ENCODE measurements around the gene DIP2A. TPM values are rescaled to one million over a fixed set of nuclear protein-coding genes. Genes with fewer than 3 reads are reported as not detected.
A peak's percentile ranks its signal among the peaks of the same experiment; 100 is the strongest.

DIP2A gene
- total RNA-seq, 8 experiments from 2014 or later = 13.2 to 70.9 (median 16.5) TPM

- in situ Hi-C loops (cut with MboI; ENCODE audit: low pct_unique_long_range_greater_than_20kb in 2 of 9, low sequenced_read_pairs in 9 of 9, unreplicated experiment in 9 of 9) = no loop called here
- Histone ChIP-seq H3K4me3 (no peak overlapping the region), H3K27ac (no peak overlapping the region), H3K4me1 (replicated peaks in 1 of 2) (no peaks in the 10 kb centered on the region)
- no peak for ATAC-seq (replicated peaks in 6 of 8)
- 60 to 100% (median 89%) methylated on average over 1 to 7 of the region's 23 CpGs; no CpG with 5 or more reads in 3 of the 10 experiments for WGBS, 10 experiments
These were observed 37.4 kb upstream of the DIP2A start for GRCh38 chr21:46421191-46421750.

GRCh38 chr21:46421756-46422555 lies 36.7 kb upstream of the DIP2A start:
- no peak for ATAC-seq (replicated peaks in 6 of 8)
- in situ Hi-C loops (cut with MboI; ENCODE audit: low pct_unique_long_range_greater_than_20kb in 2 of 9, low sequenced_read_pairs in 9 of 9, unreplicated experiment in 9 of 9) = no loop called here
- H3K4me1 ChIP-seq (replicated peaks in 1 of 2) = no peaks in the 10 kb centered on the region
- H3K4me3 ChIP-seq = no peak overlapping the region
- H3K27ac ChIP-seq = no peak overlapping the region
- 86 to 100% (median 100%) methylated on average over 1 to 8 of the region's 35 CpGs; no CpG with 5 or more reads in 3 of the 10 experiments for WGBS, 10 experiments

DNA sequence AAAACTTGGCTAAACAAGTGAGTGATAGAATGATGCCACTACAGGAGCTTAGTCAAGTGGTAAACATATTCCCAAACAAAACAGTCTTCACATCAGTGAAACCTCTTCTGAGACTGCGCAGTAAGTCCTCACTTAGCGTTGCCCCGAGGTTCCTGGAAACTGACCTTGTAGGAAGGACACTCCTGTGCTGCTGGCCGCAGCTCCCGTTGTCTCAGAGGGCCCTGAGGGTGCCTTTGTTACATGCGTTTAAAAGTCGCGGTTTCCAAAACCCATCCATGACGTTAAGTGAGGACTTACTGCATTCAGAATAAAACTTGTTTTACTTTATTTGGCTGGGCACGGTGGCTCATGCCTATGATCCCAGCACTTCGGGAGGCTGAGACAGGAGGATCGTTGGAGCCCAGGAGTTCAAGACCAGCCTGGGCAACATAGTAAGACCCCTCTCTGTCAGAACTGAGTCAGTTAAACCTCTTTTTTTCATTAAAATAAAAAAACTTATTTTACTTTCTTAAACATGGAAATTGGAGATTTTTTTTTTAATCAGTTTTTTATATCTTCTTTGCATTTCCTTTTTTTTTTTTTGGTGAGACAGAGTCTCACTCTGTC lies 36.0 kb upstream of the DIP2A start:
- no peaks in the 10 kb centered on the region for H3K4me1 ChIP-seq (replicated peaks in 1 of 2)
- H3K27ac ChIP-seq = no peak overlapping the region
- H3K4me3 ChIP-seq = no peak overlapping the region
- no peak for ATAC-seq (replicated peaks in 6 of 8)
- 87 to 100% (median 97%) methylated on average over 2 to 12 of the region's 12 CpGs for WGBS, 10 experiments
- in situ Hi-C loops (cut with MboI; ENCODE audit: low pct_unique_long_range_greater_than_20kb in 2 of 9, low sequenced_read_pairs in 9 of 9, unreplicated experiment in 9 of 9) = no loop called here

- H3K27ac ChIP-seq = no peak overlapping the region
- no CpG with 5 or more reads among the region's 1 CpG for WGBS, 10 experiments
- ATAC-seq (replicated peaks in 6 of 8) = no peak
- in situ Hi-C loops (cut with MboI; ENCODE audit: low pct_unique_long_range_greater_than_20kb in 2 of 9, low sequenced_read_pairs in 9 of 9, unreplicated experiment in 9 of 9) = no loop called here
- H3K4me3 ChIP-seq = no peak overlapping the region
- H3K4me1 ChIP-seq (replicated peaks in 1 of 2) = no peaks in the 10 kb centered on the region
These were observed 35.1 kb upstream of the DIP2A start for GRCh38 chr21:46423546-46424038.

- H3K4me1 ChIP-seq (replicated peaks in 1 of 2) = no peaks in the 10 kb centered on the region
- H3K27ac ChIP-seq = no peak overlapping the region
- ATAC-seq (replicated peaks in 6 of 8) = peak in 3 of 8 experiments; percentile 10 to 28 (median 18)
- in situ Hi-C loops (cut with MboI; ENCODE audit: low pct_unique_long_range_greater_than_20kb in 2 of 9, low sequenced_read_pairs in 9 of 9, unreplicated experiment in 9 of 9) = no loop called here
- H3K4me3 ChIP-seq = no peak overlapping the region
- 73 to 100% (median 90%) methylated on average over 1 to 6 of the region's 17 CpGs; no CpG with 5 or more reads in 6 of the 10 experiments for WGBS, 10 experiments
These were observed 34.6 kb upstream of the DIP2A start for GRCh38 chr21:46424039-46424591.

- WGBS, 10 experiments = 70 to 100% (median 87%) methylated on average over 2 to 3 of the region's 14 CpGs; no CpG with 5 or more reads in 6 of the 10 experiments
- no peak for ATAC-seq (replicated peaks in 6 of 8)
These were observed 34.1 kb upstream of the DIP2A start for GRCh38 chr21:46424621-46425020.

DNA sequence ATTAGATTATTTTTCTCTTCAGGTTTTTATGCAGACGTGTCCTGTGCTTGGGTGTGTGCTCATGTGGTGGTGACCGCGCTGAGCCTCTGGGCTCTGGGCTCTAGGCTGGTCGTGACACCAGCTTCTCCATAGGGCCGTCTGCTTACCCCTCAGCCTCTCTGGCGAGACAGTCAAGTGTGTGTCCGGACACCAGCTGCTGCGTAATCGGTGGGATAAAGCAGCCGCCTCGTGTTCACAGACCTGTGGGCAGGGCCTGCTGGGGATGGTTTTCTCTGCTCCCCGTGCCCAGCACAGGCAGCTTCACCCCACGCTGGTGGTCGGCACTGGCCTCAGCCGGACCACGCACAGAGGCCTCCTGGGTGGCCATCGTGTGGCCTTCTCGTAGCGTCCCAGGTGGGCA lies 33.6 kb upstream of the DIP2A start:
- H3K27ac ChIP-seq = peak overlapping the region in 1 of 2 donors; percentile 33
- H3K4me1 ChIP-seq (replicated peaks in 1 of 2) = no peaks in the 10 kb centered on the region
- in situ Hi-C loops (cut with MboI; ENCODE audit: low pct_unique_long_range_greater_than_20kb in 2 of 9, low sequenced_read_pairs in 9 of 9, unreplicated experiment in 9 of 9) = no loop called here
- 60 to 94% (median 90%) methylated on average over 1 to 7 of the region's 19 CpGs; no CpG with 5 or more reads in 3 of the 10 experiments for WGBS, 10 experiments
- H3K4me3 ChIP-seq = no peak overlapping the region
- peak in 2 of 8 experiments; percentile 24 to 25 for ATAC-seq (replicated peaks in 6 of 8)

More at GRCh38 chr21:46424621-46425020, 34.1 kb upstream of the DIP2A start:
- in situ Hi-C loops (cut with MboI; ENCODE audit: low pct_unique_long_range_greater_than_20kb in 2 of 9, low sequenced_read_pairs in 9 of 9, unreplicated experiment in 9 of 9) = no loop called here
- Histone ChIP-seq H3K4me3 (no peak overlapping the region), H3K27ac (no peak overlapping the region), H3K4me1 (replicated peaks in 1 of 2) (no peaks in the 10 kb centered on the region)

DNA sequence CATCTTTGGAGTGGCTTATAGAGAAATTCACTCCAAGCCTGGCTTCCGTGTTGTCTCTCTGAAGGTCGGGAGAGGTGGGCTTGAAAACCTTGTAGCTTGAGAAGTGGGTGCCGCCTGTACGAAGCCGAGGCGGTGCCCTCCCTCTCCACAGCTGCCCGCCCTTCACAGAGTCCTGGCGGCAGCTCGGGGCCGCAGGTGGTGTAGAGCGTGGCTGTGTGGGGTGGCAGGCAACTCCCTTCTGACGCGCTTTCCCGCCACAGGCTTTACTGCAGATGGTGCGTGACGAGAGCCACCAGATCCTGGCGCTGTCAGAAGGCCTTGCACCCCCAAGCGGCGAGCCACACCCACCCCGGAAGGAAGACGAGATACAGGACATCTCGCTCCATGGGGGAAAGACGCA lies 33.1 kb upstream of the DIP2A start:
- Histone ChIP-seq H3K4me1 (replicated peaks in 1 of 2) (no peaks in the 10 kb centered on the region), H3K27ac (no peak overlapping the region), H3K4me3 (no peak overlapping the region)
- peak in 2 of 8 experiments; percentile 16 to 38 for ATAC-seq (replicated peaks in 6 of 8)
- in situ Hi-C loops (cut with MboI; ENCODE audit: low pct_unique_long_range_greater_than_20kb in 2 of 9, low sequenced_read_pairs in 9 of 9, unreplicated experiment in 9 of 9) = no loop called here
- WGBS, 10 experiments = 94% methylated on average over 12 of the region's 23 CpGs; no CpG with 5 or more reads in 9 of the 10 experiments

- ATAC-seq (replicated peaks in 6 of 8) = no peak
- in situ Hi-C loops (cut with MboI; ENCODE audit: low pct_unique_long_range_greater_than_20kb in 2 of 9, low sequenced_read_pairs in 9 of 9, unreplicated experiment in 9 of 9) = no loop called here
- 71 to 89% (median 89%) methylated on average over 1 to 7 of the region's 22 CpGs; no CpG with 5 or more reads in 7 of the 10 experiments for WGBS, 10 experiments
- no peak overlapping the region for H3K4me3 ChIP-seq
- H3K27ac ChIP-seq = no peak overlapping the region
- H3K4me1 ChIP-seq (replicated peaks in 1 of 2) = no peaks in the 10 kb centered on the region
These were observed 32.2 kb upstream of the DIP2A start for GRCh38 chr21:46426313-46427046.

GRCh38 chr21:46427516-46427915 lies 31.2 kb upstream of the DIP2A start:
- 73 to 95% (median 79%) methylated on average over 3 to 8 of the region's 14 CpGs; no CpG with 5 or more reads in 4 of the 10 experiments for WGBS, 10 experiments

DNA sequence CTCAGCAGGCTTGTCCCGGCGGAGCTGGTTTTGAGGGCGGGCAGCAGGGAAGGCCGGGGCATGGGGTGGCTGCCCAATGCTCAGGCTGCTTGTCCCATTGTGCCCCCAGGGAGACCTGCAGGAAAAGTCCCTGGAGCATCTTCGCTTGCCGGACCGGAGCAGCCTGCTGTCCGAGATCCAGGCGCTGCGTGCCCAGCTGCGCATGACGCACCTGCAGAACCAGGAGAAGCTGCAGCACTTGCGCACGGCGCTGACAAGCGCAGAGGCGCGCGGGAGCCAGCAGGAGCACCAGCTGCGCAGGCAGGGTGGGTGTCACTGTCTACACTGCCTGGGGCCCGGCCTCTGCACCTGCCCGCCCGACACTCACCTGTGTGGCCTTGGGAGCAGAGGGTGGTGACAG lies 30.4 kb upstream of the DIP2A start:
- no peak overlapping the region for H3K27ac ChIP-seq
- H3K4me3 ChIP-seq = no peak overlapping the region
- ATAC-seq (replicated peaks in 6 of 8) = no peak
- WGBS, 10 experiments = 100% methylated on average over 2 of the region's 23 CpGs; no CpG with 5 or more reads in 9 of the 10 experiments
- H3K4me1 ChIP-seq (replicated peaks in 1 of 2) = no peaks in the 10 kb centered on the region
- in situ Hi-C loops (cut with MboI; ENCODE audit: low pct_unique_long_range_greater_than_20kb in 2 of 9, low sequenced_read_pairs in 9 of 9, unreplicated experiment in 9 of 9) = no loop called here

More at GRCh38 chr21:46427516-46427915, 31.2 kb upstream of the DIP2A start:
- no peak overlapping the region for H3K27ac ChIP-seq
- ATAC-seq (replicated peaks in 6 of 8) = no peak
- no peaks in the 10 kb centered on the region for H3K4me1 ChIP-seq (replicated peaks in 1 of 2)
- no peak overlapping the region for H3K4me3 ChIP-seq
- in situ Hi-C loops (cut with MboI; ENCODE audit: low pct_unique_long_range_greater_than_20kb in 2 of 9, low sequenced_read_pairs in 9 of 9, unreplicated experiment in 9 of 9) = no loop called here

DNA sequence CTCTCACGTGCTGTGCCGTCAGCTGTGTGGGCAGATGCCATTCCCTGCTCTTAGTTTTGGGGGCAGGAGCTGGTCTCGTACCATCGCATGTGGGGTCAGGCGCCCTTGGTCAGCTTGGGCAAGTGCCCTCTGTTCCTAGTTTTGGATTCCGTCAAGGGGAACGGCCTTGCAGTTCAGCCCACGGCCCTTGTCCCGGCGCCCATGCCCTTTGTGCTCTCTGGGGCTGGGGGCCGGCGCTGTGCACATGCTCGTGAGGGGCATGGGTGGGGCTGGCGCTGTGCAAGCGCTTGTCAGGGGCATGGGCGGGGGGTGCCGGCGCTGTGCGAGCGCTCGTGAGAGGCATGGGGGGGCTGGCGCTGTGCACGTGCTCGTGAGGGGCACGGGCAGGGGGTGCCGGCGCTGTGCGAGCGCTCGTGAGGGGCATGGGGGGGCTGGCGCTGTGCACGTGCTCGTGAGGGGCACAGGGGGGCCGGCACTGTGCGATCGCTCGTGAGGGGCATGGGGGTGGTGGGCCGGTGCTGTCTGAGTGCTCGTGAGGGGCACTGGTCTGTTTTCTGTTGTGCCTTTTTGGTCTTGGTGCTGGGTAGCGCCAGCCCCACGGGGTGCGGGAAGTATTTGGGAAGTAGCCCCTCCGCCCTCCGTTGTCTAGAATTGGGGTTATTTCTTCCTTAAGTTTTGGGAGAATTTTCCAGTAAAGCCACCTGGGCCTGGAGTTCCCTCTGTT lies 29.5 kb upstream of the DIP2A start:
- no peak overlapping the region for H3K4me3 ChIP-seq
- H3K4me1 ChIP-seq (replicated peaks in 1 of 2) = no peaks in the 10 kb centered on the region
- WGBS, 10 experiments = 80 to 100% (median 93%) methylated on average over 1 to 5 of the region's 44 CpGs; no CpG with 5 or more reads in 6 of the 10 experiments
- in situ Hi-C loops (cut with MboI; ENCODE audit: low pct_unique_long_range_greater_than_20kb in 2 of 9, low sequenced_read_pairs in 9 of 9, unreplicated experiment in 9 of 9) = no loop called here
- ATAC-seq (replicated peaks in 6 of 8) = peak in 1 of 8 experiments; percentile 8
- no peak overlapping the region for H3K27ac ChIP-seq
